Globus pallidus (tissue), 1 donor: ENCODE measurements around the gene PPOX.
A peak's percentile ranks its signal among the peaks of the same experiment; 100 is the strongest.

ENCODE experiments used
- DNase-seq: peaks from one replicate; pipeline ENCODE4 v3.0.0-alpha.2; 2015; ENCODE audit warnings: low spot score

PPOX gene

GRCh38 chr1:161165742-161166668 lies at the start of gene PPOX:
PPOX (plus strand) TSS chr1:161166426; CDS start chr1:161166848, 422 bp downstream.
- peak; percentile 99 for DNase-seq

GRCh38 chr1:161117759-161118581 lies 48.3 kb upstream of the PPOX start, which contains the start of the genes NIT1 and PFDN2:
NIT1 (plus strand) TSS chr1:161118105; CDS start chr1:161118177, 72 bp downstream.
PFDN2 (minus strand) TSS chr1:161118037; CDS start chr1:161118026, 11 bp downstream.
- DNase-seq, result peak; percentile 84

- DNase-seq, result no peak
Observed at GRCh38 chr1:161119092-161119903, 46.9 kb upstream of the PPOX start.

DNA sequence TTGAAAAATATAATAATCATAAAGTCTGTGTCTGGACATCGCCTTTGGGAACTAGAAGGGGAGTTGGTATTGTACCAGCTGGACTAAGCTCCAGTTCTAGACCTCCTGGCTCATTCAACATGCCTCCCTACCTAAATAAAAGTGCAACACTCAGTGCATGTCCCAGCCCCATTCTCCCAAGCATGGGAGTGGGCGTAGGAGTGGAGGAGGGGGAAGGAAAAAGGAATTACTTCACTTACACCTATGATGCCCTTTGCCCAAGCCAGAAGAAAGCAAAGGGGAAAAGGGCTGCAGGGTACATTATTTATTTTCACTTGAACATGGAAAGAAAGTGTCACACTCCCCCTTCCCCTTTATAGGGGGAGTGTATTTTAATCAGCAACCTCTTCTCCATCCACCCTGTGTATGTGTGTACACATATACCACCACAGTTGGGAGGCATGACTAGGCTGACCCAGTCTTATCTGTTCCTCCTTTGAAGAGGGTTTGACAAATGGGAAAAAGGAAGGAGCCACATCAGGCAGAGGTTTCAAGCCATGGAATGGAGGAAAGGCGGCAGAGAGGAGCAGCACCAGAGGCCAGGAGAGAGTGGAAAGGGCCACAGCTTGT lies 45.1 kb upstream of the PPOX start:
- DNase-seq, result no peak

GRCh38 chr1:161121834-161122233 lies 44.4 kb upstream of the PPOX start:
- peak; percentile 31 for DNase-seq

DNA sequence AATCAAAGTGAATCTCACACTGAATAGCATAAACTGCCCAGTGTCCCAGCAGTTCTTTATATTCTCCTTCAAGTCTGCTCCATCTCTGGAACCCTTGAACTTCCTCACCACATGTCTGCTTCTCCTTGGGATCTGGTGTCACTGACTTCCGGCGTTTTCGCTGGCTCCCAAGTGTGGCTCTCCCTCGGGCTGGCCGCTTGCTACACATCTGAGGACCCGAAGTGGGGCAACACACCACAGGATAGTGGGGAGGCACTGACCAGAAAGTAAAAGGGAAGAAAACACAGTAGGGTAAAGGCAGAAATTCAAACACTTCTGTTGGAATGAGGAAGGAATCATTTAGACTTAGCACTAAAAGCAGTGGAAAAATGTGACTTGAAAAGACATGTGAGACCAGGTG lies 43.3 kb upstream of the PPOX start:
- no peak for DNase-seq

GRCh38 chr1:161127649-161128048 lies 38.6 kb upstream of the PPOX start:
- DNase-seq, result no peak

DNA sequence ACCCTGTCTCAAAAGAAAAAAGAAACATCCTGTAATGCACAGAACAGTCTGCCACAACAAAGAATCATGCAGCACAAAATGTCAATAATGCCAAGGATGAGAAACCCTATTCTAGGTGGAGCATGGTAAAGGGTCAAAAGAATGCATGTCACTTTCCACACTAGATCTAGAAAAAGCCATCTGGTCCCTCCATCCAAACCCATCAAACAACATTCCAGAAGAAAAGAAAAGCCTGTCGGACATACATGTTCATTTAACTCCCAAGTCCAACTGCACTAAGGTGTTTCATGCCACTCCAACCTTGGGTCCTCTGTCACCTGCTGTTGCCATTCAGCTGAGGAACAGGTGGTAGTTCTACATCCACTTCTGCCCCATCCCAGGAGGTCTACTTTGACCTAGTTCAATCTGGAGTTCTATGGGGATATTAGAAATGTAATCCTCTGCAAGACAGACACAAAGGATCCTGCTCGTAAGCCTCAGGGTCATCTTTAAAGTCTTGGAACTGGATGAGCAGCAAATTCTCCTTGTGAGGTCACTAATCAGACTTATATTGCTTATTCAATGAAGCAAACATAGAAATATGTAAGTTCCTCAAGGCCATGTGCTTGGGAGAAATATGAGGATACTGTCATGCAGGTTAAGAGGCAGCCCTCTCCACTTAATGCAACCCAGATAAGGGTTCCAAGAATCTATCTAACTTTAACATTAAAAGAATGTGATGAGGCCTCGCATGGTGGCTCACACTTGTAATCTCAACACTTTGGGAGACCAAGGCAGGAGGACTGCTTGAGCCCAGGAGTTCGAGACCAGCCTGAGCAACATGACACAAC lies 37.4 kb upstream of the PPOX start:
- no peak for DNase-seq

DNA sequence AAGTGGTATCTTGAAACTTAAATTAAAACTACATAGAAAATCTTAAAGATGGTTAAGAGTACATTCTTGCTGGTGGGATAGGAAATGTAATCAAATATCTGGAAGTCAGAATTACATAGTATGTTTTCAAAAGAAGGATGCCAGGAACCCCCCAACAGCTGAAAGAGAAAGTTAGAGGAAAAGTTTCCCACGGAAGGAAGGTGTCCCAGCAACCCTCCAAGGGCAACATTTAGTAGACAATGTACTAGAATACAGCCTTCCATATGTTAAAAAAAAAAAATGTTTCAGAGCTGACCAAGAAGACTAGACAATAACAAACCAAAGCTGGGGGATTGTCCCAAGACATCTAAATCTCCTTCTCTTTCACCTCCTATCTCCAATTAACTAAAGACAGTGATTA lies 36.0 kb upstream of the PPOX start:
- no peak for DNase-seq

DNA sequence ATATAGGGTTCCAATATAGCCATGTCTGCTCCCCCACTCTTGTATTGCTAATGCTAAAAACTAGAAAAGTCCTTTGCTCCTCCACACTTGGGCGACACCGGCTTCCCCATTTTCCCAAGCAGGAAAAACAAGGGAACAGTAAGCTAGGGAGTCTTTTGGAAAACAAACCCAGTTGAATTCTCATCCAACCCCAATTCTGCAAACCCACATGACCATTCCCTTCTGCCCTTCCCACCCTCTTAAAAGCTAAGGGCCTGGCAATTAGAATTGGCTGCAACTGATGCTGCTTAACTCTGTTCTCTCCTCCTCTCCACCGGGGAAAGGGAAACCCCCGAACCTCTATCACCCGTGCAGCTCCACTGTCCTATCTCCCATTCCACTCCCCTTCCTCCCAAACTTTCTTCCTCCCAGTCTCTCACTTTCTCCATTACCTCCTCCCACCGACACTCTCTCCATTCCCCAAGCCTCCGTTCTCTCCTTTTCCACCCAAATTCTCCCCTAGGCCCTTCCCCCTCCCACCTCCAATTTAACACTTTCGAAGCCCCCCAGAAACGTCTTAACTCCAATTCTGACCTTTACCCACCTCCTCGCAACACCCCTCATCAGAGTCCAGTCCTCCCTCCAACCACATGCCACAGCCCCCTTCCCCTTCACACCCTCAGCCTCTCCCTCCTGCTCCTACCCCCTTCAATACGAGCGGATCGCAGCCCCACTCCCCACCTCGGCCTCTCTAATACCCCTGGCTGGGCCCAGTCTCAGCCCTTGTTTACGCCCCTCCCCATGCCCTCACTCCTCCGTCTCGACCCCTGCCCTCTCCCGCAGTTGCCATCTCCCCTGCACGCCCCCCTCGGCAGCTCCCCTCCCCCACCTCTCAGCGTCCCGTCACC lies 34.5 kb upstream of the PPOX start:
- DNase-seq, result no peak

- DNase-seq, result peak; percentile 98
Observed at GRCh38 chr1:161132410-161133219, 33.6 kb upstream of the PPOX start, which contains the start of gene DEDD. DEDD (minus strand) TSS chr1:161132667; CDS start chr1:161124462, 8,205 bp downstream.

- DNase-seq, result no peak
Observed at GRCh38 chr1:161133220-161133740, 32.9 kb upstream of the PPOX start.

DNA sequence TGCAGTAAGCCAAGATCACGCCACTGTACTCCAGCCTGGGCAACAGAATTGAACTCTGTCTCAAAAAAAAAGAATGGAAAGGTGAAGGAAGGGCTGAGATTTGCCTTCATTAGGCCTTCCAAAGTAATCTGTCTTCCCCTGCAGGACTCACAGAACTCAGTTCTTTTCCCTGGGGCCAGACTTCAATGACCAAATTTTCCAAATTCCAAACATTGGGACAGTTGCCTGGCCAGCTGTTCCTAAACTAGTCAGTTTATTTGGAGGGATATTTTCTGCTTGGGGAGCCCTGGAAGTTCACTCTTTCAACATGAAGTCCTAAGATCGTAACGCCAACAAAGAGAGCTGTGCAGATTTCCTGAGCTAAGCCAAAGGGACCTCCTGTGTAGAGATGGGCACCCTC lies 28.3 kb upstream of the PPOX start:
- no peak for DNase-seq

DNA sequence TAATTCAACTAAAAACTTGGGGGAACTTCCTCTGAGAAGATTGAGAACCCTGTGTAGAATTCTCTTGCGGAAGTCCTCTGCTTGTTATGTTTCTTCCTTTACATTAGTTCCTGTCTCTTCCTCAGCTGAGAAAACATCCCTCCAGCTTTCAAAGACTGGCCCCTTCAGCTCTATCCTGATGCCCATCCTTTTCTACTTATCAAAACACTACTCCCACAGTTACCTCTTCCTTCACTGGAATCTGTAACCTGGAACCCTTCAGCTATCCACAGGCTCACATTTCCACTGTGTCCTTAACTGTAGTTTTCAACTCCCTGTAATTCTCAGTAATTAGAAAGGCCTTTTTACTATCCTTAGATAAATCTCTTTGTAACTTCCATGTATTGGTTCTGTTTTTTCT lies 27.8 kb upstream of the PPOX start:
- DNase-seq, result no peak

GRCh38 chr1:161139766-161140165 lies 26.5 kb upstream of the PPOX start:
- DNase-seq, result no peak

- no peak for DNase-seq
Observed at GRCh38 chr1:161140755-161141400, 25.3 kb upstream of the PPOX start.

GRCh38 chr1:161145832-161146231 lies 20.4 kb upstream of the PPOX start:
- DNase-seq, result no peak

DNA sequence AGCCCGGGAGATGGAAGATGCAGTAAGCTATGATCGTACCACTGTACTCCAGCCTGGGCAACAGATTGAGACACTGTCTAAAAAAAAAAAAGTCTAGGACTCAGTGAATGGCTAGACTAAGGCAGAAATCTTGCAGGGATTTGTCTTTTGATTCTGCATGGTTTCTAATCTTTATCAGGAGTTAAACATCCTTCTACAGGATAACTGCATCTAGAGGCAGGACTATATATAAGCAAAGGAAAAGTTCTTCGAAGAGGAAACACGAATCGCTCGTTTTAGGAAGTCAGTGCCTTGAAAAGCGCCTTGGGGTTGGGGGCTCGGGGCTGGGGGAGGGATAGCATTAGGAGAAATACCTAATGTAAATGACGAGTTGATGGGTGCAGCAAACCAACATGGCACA lies 13.1 kb upstream of the PPOX start:
- DNase-seq, result no peak
